Panc1 (cell line): Measurements from ENCODE around the gene KCNMA1. TPM values are rescaled to one million over a fixed set of nuclear protein-coding genes. Genes with fewer than 3 reads are reported as not detected.

ENCODE experiments used
- ATAC-seq: fragments of 200-7000 bp; cut with Tn5 transposase; 2 replicates; pipeline ENCODE4 v1.9.1; 2020; ENCODE audit warnings: mild to moderate bottlenecking, moderate library complexity
- BruUV-seq: library from RNA; stranded (reverse); fragments of 400-500 nt; replicated peaks from 2 replicates; lab custom pipeline; 2021; lab: Mats Ljungman, UMichigan
- CTCF ChIA-PET: fragments of 300-600 bp; sonication (Branson Sonifier 250); formaldehyde crosslinking; loops from one replicate; lab custom pipeline; 2022; ENCODE audit warnings: antibody characterized with exemption; lab: Charles Lee
- POLR2A ChIA-PET: fragments of 300-600 bp; sonication (Branson Sonifier 250); formaldehyde crosslinking; loops from one replicate; lab custom pipeline; 2022; ENCODE audit warnings: antibody characterized with exemption; lab: Charles Lee
- DNase-seq: peaks from one replicate; pipeline ENCODE4 v3.0.0-alpha.2; 2010; ENCODE audit warnings: low read depth, low spot score
- H3K27ac ChIP-seq: 2 replicates; pipeline ENCODE4 v1.5.1; 2011; ENCODE audit warnings: mild to moderate bottlenecking, low read length, inconsistent platforms
- H3K27me3 ChIP-seq: fragments of 200-500 bp; sonication (Bioruptor generic); 2 replicates; pipeline ENCODE4 v1.6.0; 2014; ENCODE audit warnings: low read length, inconsistent platforms; ENCODE audit not compliant: control insufficient read depth, insufficient read depth
- H3K36me3 ChIP-seq: fragments of 200-500 bp; sonication (Bioruptor generic); 2 replicates; pipeline ENCODE4 v1.5.1; 2014; ENCODE audit warnings: inconsistent platforms, mild to moderate bottlenecking, low read length, moderate library complexity; ENCODE audit not compliant: control insufficient read depth, insufficient read depth
- H3K4me1 ChIP-seq: 2 replicates; pipeline ENCODE4 v1.5.1; 2011; ENCODE audit warnings: inconsistent platforms, mild to moderate bottlenecking, low read length, moderate library complexity; ENCODE audit not compliant: control insufficient read depth, insufficient read depth
- H3K4me3 ChIP-seq, 2 experiments: 2 replicates each; pipeline ENCODE4 v1.5.1; 2011 to 2012; ENCODE audit warnings: low read depth in 2 of 2, low read length in 2 of 2, mild to moderate bottlenecking in 2 of 2, inconsistent platforms in 1 of 2, moderate library complexity in 1 of 2
- H3K9me3 ChIP-seq: fragments of 200-500 bp; sonication (Bioruptor generic); 2 replicates; pipeline ENCODE4 v1.5.1; 2014; ENCODE audit warnings: low read depth, mild to moderate bottlenecking, inconsistent platforms, low read length, moderate library complexity; ENCODE audit not compliant: control insufficient read depth, insufficient read depth
- POLR2AphosphoS5 ChIP-seq: IDR thresholded peaks from 2 replicates; pipeline ENCODE4 v1.6.1; 2012; ENCODE audit warnings: mild to moderate bottlenecking, low read depth, low read length, moderate library complexity
- SIN3A ChIP-seq: IDR thresholded peaks from 2 replicates; pipeline ENCODE4 v1.6.1; 2012; ENCODE audit warnings: low read depth, mild to moderate bottlenecking, low read length, moderate library complexity, borderline replicate concordance; ENCODE audit not compliant: insufficient read depth
- TCF7L2 ChIP-seq: IDR thresholded peaks from 2 replicates; pipeline ENCODE4 v1.6.1; 2011; ENCODE audit warnings: mild to moderate bottlenecking, low read depth, low read length, inconsistent platforms
- in situ Hi-C: cut with HindIII; loops from 2 replicates; pipeline ENCODE4 v1.10.0; 2016; ENCODE audit warnings: low sequenced_read_pairs, low pct_unique_long_range_greater_than_20kb
- intact Hi-C: fragments of 100-400 bp; cut with micrococcal nuclease; formaldehyde crosslinking; loops from one replicate; pipeline ENCODE4 v1.10.0; 2022; ENCODE audit not compliant: unreplicated experiment
- total RNA-seq: library from RNA; stranded (reverse); gene quantifications from one replicate; pipeline ENCODE4 v1.2.1, GENCODE V29; 2021; ENCODE audit not compliant: unreplicated experiment
- TF ChIP-seq, protein P1 (sequence below): fragments of 450-650 bp; IDR thresholded peaks from 2 replicates; pipeline ENCODE4 v1.5.1; 2017; ENCODE audit warnings: mild to moderate bottlenecking
- TF ChIP-seq, protein P2 (sequence below), 2 experiments: IDR thresholded peaks; 2 replicates each; pipeline ENCODE4 v1.6.1; 2011 to 2012; ENCODE audit warnings: low read depth in 2 of 2, control low read depth in 1 of 2, low read length in 1 of 2, mild to moderate bottlenecking in 1 of 2, moderate library complexity in 1 of 2; ENCODE audit not compliant: insufficient read depth in 1 of 2

The KCNMA1 gene
- total RNA-seq, 1 experiment from 2014 or later: 91.9 TPM

DNA sequence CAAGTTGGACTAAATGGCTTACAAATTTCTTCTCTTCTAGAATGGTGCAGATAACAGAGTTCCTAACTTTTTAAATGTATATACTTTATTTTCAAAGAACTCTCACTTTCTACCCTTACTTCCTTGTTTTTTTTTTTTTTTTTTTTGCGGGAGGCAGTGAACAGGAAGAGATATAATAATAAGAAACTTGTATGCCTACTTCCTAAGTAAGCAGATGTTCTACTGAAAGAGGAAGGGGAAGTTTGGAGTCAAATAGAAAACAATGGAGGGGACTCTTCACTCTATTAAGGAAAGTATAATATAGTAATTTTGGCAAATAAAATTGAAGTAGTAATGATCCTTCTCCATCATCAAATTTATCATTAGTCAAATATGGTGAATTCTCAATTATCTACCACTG lies 754.0 kb downstream of the KCNMA1 start:
- no TSS peak for BruUV-seq
- H3K27ac ChIP-seq: no peak overlapping the region
- no peak overlapping the region for H3K4me3 ChIP-seq
- in situ Hi-C loops (no loop called here), intact Hi-C loops (no loop called here)
- POLR2A ChIA-PET: no interaction called here
- no peaks in the 10 kb centered on the region for H3K36me3 ChIP-seq
- no peaks in the 10 kb centered on the region for H3K27me3 ChIP-seq
- TF ChIP-seq, protein P1, sequence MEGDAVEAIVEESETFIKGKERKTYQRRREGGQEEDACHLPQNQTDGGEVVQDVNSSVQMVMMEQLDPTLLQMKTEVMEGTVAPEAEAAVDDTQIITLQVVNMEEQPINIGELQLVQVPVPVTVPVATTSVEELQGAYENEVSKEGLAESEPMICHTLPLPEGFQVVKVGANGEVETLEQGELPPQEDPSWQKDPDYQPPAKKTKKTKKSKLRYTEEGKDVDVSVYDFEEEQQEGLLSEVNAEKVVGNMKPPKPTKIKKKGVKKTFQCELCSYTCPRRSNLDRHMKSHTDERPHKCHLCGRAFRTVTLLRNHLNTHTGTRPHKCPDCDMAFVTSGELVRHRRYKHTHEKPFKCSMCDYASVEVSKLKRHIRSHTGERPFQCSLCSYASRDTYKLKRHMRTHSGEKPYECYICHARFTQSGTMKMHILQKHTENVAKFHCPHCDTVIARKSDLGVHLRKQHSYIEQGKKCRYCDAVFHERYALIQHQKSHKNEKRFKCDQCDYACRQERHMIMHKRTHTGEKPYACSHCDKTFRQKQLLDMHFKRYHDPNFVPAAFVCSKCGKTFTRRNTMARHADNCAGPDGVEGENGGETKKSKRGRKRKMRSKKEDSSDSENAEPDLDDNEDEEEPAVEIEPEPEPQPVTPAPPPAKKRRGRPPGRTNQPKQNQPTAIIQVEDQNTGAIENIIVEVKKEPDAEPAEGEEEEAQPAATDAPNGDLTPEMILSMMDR: no peak
- TF ChIP-seq POLR2AphosphoS5 (no peak), SIN3A (no peak), TCF7L2 (no peak)
- TF ChIP-seq, protein P2, sequence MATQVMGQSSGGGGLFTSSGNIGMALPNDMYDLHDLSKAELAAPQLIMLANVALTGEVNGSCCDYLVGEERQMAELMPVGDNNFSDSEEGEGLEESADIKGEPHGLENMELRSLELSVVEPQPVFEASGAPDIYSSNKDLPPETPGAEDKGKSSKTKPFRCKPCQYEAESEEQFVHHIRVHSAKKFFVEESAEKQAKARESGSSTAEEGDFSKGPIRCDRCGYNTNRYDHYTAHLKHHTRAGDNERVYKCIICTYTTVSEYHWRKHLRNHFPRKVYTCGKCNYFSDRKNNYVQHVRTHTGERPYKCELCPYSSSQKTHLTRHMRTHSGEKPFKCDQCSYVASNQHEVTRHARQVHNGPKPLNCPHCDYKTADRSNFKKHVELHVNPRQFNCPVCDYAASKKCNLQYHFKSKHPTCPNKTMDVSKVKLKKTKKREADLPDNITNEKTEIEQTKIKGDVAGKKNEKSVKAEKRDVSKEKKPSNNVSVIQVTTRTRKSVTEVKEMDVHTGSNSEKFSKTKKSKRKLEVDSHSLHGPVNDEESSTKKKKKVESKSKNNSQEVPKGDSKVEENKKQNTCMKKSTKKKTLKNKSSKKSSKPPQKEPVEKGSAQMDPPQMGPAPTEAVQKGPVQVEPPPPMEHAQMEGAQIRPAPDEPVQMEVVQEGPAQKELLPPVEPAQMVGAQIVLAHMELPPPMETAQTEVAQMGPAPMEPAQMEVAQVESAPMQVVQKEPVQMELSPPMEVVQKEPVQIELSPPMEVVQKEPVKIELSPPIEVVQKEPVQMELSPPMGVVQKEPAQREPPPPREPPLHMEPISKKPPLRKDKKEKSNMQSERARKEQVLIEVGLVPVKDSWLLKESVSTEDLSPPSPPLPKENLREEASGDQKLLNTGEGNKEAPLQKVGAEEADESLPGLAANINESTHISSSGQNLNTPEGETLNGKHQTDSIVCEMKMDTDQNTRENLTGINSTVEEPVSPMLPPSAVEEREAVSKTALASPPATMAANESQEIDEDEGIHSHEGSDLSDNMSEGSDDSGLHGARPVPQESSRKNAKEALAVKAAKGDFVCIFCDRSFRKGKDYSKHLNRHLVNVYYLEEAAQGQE (IDR thresholded peaks at IDR 0.05; ENCODE audit: insufficient read depth in 1 of 2, low read depth in 2 of 2, low read length in 1 of 2): no peak
- DNase-seq: no peak
- H3K9me3 ChIP-seq: no peaks in the 10 kb centered on the region
- no peak for ATAC-seq
- H3K4me1 ChIP-seq: no peaks in the 10 kb centered on the region
- CTCF ChIA-PET: no interaction called here

- Histone ChIP-seq H3K27ac (no peak overlapping the region), H3K9me3 (no peaks in the 10 kb centered on the region), H3K4me1 (no peaks in the 10 kb centered on the region), H3K36me3 (no peaks in the 10 kb centered on the region), H3K27me3 (no peaks in the 10 kb centered on the region), H3K4me3 (no peak overlapping the region)
- BruUV-seq: no TSS peak
- DNase-seq: no peak
- ChIA-PET CTCF (no interaction called here), POLR2A (no interaction called here)
- no peak for ATAC-seq
- intact Hi-C loops: no loop called here
- in situ Hi-C loops: no loop called here
- TF ChIP-seq TCF7L2: no peak
- no peak for TF ChIP-seq POLR2AphosphoS5
- TF ChIP-seq, protein P1: no peak
- TF ChIP-seq, protein P2 (IDR thresholded peaks at IDR 0.05; ENCODE audit: insufficient read depth in 1 of 2, low read depth in 2 of 2, low read length in 1 of 2): no peak
- no peak for TF ChIP-seq SIN3A
Observed at GRCh38 chr10:76882796-76883195, 754.8 kb downstream of the KCNMA1 start.
